Adipocyte (in vitro differentiated cells): Measurements from ENCODE around the gene XPNPEP1.
A peak's percentile ranks its signal among the peaks of the same experiment; 100 is the strongest.

Experiments
- DNase-seq: peaks from one replicate; pipeline ENCODE4 v3.0.0-alpha.2; 2015; ENCODE audit warnings: low read depth
- H3K27me3 ChIP-seq: replicated peaks from 2 replicates; pipeline ENCODE4 v1.7.0; 2013; ENCODE audit warnings: mild to moderate bottlenecking, low read length, moderate library complexity; ENCODE audit not compliant: control insufficient read depth, insufficient read depth
- H3K36me3 ChIP-seq: 2 replicates; pipeline ENCODE4 v1.7.0; 2013; ENCODE audit warnings: low read length, mild to moderate bottlenecking, moderate library complexity; ENCODE audit not compliant: control insufficient read depth, insufficient read depth, severe bottlenecking
- H3K4me1 ChIP-seq: 2 replicates; pipeline ENCODE4 v1.7.0; 2013; ENCODE audit warnings: mild to moderate bottlenecking, low read length, moderate library complexity; ENCODE audit not compliant: control insufficient read depth, insufficient read depth
- H3K4me3 ChIP-seq: 2 replicates; pipeline ENCODE4 v1.7.0; 2013; ENCODE audit warnings: mild to moderate bottlenecking, low read length, moderate library complexity
- H3K9ac ChIP-seq: 2 replicates; pipeline ENCODE4 v1.7.0; 2013; ENCODE audit warnings: mild to moderate bottlenecking, low read length, moderate library complexity
- H3K9me3 ChIP-seq: 2 replicates; pipeline ENCODE4 v1.7.0; 2013; ENCODE audit warnings: mild to moderate bottlenecking, low read length, moderate library complexity; ENCODE audit not compliant: control insufficient read depth

Gene XPNPEP1

DNA sequence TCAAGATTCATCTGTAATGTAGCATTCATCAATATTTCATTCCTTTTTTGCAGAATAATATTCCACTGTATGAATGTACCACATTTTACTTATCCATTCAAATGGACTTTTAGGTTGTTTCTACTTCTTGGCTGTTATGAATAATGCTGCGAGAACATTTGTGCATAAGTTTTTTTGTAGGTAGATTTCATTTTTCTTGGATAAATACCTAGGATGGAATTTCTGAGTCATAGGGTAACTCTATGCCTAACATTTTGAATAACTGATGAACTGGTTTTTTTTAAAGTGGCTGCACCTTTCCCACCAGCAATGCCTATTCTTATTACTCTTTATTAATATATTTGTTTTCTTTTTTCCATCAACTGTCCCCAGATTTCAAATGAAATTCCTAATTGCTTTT is 9.1 kb upstream of the XPNPEP1 start:
- Histone ChIP-seq H3K9me3 (no peaks in the 10 kb centered on the region), H3K36me3 (no peaks in the 10 kb centered on the region), H3K4me3 (no peak overlapping the region), H3K4me1 (peaks cover 59% of the 10 kb centered on the region), H3K27me3 (no peaks in the 10 kb centered on the region), H3K9ac (no peak overlapping the region)
- no peak for DNase-seq

- Histone ChIP-seq H3K4me3 (no peak overlapping the region), H3K4me1 (peaks cover 68% of the 10 kb centered on the region), H3K27me3 (no peaks in the 10 kb centered on the region), H3K9me3 (no peaks in the 10 kb centered on the region), H3K36me3 (no peaks in the 10 kb centered on the region), H3K9ac (peak overlapping the region; percentile 63)
- peak; percentile 77 for DNase-seq
Measured at GRCh38 chr10:109931163-109931562, 7.9 kb upstream of the XPNPEP1 start.

GRCh38 chr10:109929501-109930219 is 6.3 kb upstream of the XPNPEP1 start:
- H3K27me3 ChIP-seq = no peaks in the 10 kb centered on the region
- H3K4me1 ChIP-seq = peaks cover 70% of the 10 kb centered on the region
- no peaks in the 10 kb centered on the region for H3K9me3 ChIP-seq
- H3K9ac ChIP-seq = peak overlapping the region; percentile 23
- H3K4me3 ChIP-seq = peak overlapping the region; percentile 49
- DNase-seq = peak; percentile 90
- H3K36me3 ChIP-seq = no peaks in the 10 kb centered on the region

DNA sequence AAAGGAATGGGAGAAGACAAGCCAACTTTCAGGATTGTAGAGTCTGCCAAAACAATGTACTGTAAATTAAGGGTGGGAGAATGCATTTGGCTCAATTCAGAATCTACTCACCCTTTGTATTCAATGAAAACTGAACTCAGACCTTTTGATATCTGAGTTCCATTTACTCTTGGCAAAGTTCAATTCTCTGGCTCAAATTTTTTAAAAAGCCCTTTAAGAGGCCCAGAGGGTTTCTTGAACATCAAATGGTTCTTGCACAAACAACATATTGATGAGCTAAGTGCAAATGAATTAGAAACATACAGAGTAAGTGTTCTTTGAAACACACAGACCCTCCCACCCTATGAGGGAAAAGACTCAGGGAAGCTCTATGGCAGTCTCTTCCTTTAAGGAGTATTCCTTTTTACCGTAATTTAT is 5.2 kb upstream of the XPNPEP1 start:
- Histone ChIP-seq H3K4me3 (peak overlapping the region; percentile 49), H3K9ac (peak overlapping the region; percentile 52), H3K4me1 (peaks cover 63% of the 10 kb centered on the region), H3K36me3 (no peaks in the 10 kb centered on the region), H3K9me3 (no peaks in the 10 kb centered on the region), H3K27me3 (no peaks in the 10 kb centered on the region)
- DNase-seq = peak; percentile 64

GRCh38 chr10:109926825-109927224 is 3.5 kb upstream of the XPNPEP1 start:
- peaks cover 67% of the 10 kb centered on the region for H3K4me1 ChIP-seq
- no peak for DNase-seq
- peak overlapping the region; percentile 17 for H3K4me3 ChIP-seq
- no peaks in the 10 kb centered on the region for H3K27me3 ChIP-seq
- no peak overlapping the region for H3K9ac ChIP-seq
- H3K36me3 ChIP-seq = no peaks in the 10 kb centered on the region
- no peaks in the 10 kb centered on the region for H3K9me3 ChIP-seq

- Histone ChIP-seq H3K27me3 (no peaks in the 10 kb centered on the region), H3K9me3 (no peaks in the 10 kb centered on the region), H3K4me3 (peak overlapping the region; percentile 17), H3K4me1 (peaks cover 64% of the 10 kb centered on the region), H3K9ac (peak overlapping the region; percentile 9), H3K36me3 (no peaks in the 10 kb centered on the region)
- no peak for DNase-seq
Measured at GRCh38 chr10:109926061-109926745, 2.9 kb upstream of the XPNPEP1 start.

DNA sequence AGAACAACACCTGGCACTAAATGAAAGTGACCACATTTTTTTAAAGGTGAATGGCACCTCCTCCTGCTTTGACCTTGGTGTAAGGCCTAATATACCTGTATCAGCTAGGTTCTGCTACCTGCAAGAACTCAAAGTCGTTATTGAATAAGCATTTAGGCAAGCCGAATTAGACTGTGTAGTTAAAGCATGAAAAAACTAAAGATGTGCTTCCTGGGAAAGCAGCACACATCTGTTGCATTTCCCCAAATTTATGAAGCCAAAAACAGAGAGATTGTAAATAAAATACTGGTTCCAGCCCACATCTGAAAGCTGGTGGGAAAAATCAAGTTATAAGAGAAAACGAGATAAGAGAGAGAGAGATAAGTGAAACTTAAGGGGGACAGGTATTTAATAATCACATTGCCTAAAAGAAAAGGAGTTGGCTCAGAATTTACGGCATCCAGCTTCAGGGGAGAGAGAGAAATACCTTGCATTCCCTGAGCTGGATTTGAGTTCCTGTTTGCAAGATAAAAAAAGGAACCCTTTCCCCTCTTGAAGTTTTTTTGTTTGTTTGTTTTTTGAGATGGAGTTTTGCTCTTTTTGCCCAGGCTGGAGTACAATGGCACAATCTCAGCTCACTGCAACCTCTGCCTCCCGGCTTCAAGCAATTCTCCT is 1.8 kb upstream of the XPNPEP1 start:
- DNase-seq = no peak
- no peaks in the 10 kb centered on the region for H3K27me3 ChIP-seq
- H3K9ac ChIP-seq = no peak overlapping the region
- H3K36me3 ChIP-seq = no peaks in the 10 kb centered on the region
- no peaks in the 10 kb centered on the region for H3K9me3 ChIP-seq
- no peak overlapping the region for H3K4me3 ChIP-seq
- H3K4me1 ChIP-seq = peaks cover 54% of the 10 kb centered on the region

GRCh38 chr10:109924087-109924486 is 776 bp upstream of the XPNPEP1 start:
- H3K9me3 ChIP-seq = no peaks in the 10 kb centered on the region
- H3K27me3 ChIP-seq = no peaks in the 10 kb centered on the region
- H3K4me1 ChIP-seq = peaks cover 44% of the 10 kb centered on the region
- no peak for DNase-seq
- H3K36me3 ChIP-seq = no peaks in the 10 kb centered on the region
- H3K4me3 ChIP-seq = peak overlapping the region; percentile 94
- H3K9ac ChIP-seq = peak overlapping the region; percentile 94

- Histone ChIP-seq H3K27me3 (no peaks in the 10 kb centered on the region), H3K4me1 (peaks cover 30% of the 10 kb centered on the region), H3K36me3 (no peaks in the 10 kb centered on the region), H3K9ac (peak overlapping the region; percentile 94), H3K9me3 (no peaks in the 10 kb centered on the region), H3K4me3 (peak overlapping the region; percentile 94)
- no peak for DNase-seq
Measured at GRCh38 chr10:109922358-109922975, 844 bp downstream of the XPNPEP1 start.

GRCh38 chr10:109920016-109920415 is 3.3 kb downstream of the XPNPEP1 start:
- peaks cover 20% of the 10 kb centered on the region for H3K4me1 ChIP-seq
- no peaks in the 10 kb centered on the region for H3K9me3 ChIP-seq
- no peaks in the 10 kb centered on the region for H3K27me3 ChIP-seq
- no peak for DNase-seq
- H3K4me3 ChIP-seq = no peak overlapping the region
- no peak overlapping the region for H3K9ac ChIP-seq
- no peaks in the 10 kb centered on the region for H3K36me3 ChIP-seq

DNA sequence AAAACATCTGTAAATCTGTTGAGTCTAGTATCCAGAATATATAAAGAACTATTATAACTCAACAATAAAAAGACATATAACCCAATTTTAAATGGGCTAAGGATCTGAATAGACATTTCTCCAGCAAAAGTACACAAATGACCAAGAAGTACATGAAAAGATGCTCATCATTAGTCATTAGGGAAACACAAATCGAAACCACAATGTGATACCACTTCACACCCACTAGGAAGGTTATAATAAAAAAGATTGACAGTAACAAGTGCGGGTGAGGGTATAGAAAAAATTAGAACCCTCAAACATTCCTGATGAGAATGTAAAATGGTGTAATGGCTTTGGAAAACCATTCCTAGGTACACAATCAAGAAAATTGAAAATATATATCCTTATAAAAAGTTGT is 4.1 kb downstream of the XPNPEP1 start:
- Histone ChIP-seq H3K4me1 (peaks cover 24% of the 10 kb centered on the region), H3K9ac (no peak overlapping the region), H3K27me3 (no peaks in the 10 kb centered on the region), H3K9me3 (no peaks in the 10 kb centered on the region), H3K36me3 (no peaks in the 10 kb centered on the region), H3K4me3 (no peak overlapping the region)
- no peak for DNase-seq
